ENCODE measurements around the gene EXOSC1. TPM values are rescaled to one million over a fixed set of nuclear protein-coding genes. Genes with fewer than 3 reads are reported as not detected.
A peak's percentile ranks its signal among the peaks of the same experiment; 100 is the strongest.

The EXOSC1 gene
- 10 to 100 TPM; 60.6 to 62.7 TPM for total RNA-seq
- 10 to 100 TPM; 93.3 to 93.7 TPM for polyA plus RNA-seq

DNA sequence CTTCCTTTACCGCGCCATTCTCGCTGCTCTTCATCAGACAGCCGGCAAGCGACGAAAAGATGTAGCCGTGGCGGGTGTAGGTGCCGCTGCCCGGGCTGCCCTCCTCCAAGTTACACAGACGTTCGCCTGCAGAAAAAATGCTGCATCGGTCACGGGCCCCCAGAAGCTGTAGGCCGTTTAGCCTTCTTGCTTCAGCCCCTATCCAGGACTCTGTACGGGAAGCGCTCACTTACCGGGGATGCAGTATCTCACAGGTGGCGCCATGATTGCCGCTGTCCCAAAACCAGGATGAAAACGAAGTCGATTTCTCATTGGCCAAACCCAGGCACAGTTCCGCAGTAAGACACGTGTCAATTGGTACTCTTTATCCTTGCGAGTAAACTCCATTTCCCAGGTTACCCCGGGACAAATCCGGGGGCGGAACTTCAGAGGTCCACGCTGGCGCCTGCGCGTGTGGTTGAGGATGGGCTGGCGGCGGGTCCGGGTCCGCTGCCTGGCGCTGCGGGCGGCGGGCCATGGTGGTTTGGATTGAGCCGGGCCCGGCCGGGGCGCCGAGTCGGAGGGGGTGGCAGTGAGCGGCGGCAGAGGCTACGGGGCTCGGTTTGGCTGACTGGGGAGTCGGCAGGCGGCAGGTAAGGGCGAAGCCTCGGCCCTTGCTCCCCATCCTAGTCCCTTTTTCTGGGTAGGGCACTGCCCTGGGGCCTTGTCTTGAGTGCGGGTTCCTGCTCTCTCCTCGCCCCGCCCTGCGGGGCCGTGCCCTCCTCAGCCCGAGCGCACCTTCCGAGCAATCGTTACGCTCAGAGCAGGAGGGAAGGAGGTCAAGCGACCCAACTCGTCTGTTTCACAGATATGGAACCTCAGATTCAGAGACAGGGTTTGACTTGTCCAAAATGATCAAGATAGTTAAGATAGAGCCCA is at the start of gene EXOSC1, which contains the start of gene ZDHHC16:
Gene EXOSC1 (minus strand): TSS at position 285 of the 918 bp plus-strand sequence. CDS start 21 bp downstream, at position 264.
Gene ZDHHC16 (plus strand): TSS at position 454 of the 918 bp plus-strand sequence. CDS start 5,501 bp downstream, outside the sequence.
- CTCF ChIA-PET (ENCODE audit: partially characterized antibody): interaction anchor here (0.6 to 2.7 kb wide), 4 partner anchors 27 to 108 kb away, joined by 3 to 15 read pairs (median 6); partner anchors contain the start of gene RRP12
- Mint-ChIP-seq H3K4me3 (peak within 1 kb of the TSS; percentile 97 to 100 (median 99)), H3K36me3 (peaks cover 7 to 25% of the 10 kb centered on the region in 2 donors), H3K4me1 (peaks cover 23 to 59% (median 48%) of the 10 kb centered on the region in 4 donors), H3K27me3 (no peaks in the 10 kb centered on the region), H3K9me3 (peaks cover 0 to 3% (median 0%) of the 10 kb centered on the region in 8 donors), H3K27ac (peak within 1 kb of the TSS; percentile 86 to 97 (median 95))
- Histone ChIP-seq H3K27me3 (ENCODE audit: insufficient read depth, low read length) (no peaks in the 10 kb centered on the region), H3K9me3 (ENCODE audit: control insufficient read depth in 1 of 2, low read length in 2 of 2) (no peaks in the 10 kb centered on the region), H3K27ac (ENCODE audit: low read depth, low read length) (peak within 1 kb of the TSS; percentile 80), H3K4me3 (ENCODE audit: low read length in 2 of 2) (peak within 1 kb of the TSS; percentile 79 to 93), H3K36me3 (ENCODE audit: insufficient read depth, low read length) (peaks cover 7% of the 10 kb centered on the region), H3K4me1 (ENCODE audit: insufficient read depth, low read length) (peaks cover 40% of the 10 kb centered on the region)
- peak; percentile 88 to 95 (median 89) for DNase-seq
- intact Hi-C loops (cut with micrococcal nuclease): loop anchor here (1.0 kb wide), 7 partner anchors 20 to 187 kb away; partner anchors contain the start of genes ARHGAP19, MMS19, MORN4 and PGAM1
- POLR2A ChIA-PET (ENCODE audit: partially characterized antibody): interaction anchor here (0.9 to 1.5 kb wide), 6 partner anchors 12 to 113 kb away, joined by 3 to 7 read pairs (median 4); no protein-coding TSS in a partner anchor

DNA sequence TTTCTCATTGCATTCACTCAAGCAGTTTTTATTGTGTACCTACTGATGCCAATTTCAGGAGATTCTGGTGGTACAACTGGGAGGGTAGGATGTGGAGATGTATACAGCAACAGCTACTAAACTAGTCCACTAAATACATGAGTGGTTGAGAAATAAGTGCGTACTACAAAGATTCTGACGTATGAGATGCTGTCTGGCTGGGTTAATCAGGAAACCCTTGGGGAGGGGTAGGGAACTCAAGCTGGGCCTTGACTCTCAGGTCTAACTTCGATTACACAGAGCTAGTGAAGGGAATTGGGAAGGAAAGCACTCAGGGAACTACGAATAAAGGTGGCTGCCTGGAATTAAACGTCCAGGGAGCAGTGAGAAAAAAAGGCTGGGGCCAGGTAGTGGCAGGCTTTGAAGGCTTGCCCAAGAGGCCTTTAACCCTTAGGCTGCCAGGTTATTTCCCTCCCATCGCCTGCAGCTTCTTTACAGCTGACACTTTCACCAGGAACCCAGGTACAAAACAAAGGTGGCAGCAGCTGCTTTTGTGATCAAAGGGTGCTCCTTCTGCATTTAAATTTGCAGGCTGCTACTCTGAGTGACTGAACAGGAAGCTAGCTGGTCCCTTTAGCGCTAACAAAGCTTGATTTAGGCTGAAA is 49.2 kb upstream of the EXOSC1 start:
- Mint-ChIP-seq H3K36me3 (peaks cover 0 to 27% of the 10 kb centered on the region in 2 donors), H3K4me3 (peak overlapping the region in 7 of 8 donors; percentile 47 to 82 (median 61)), H3K4me1 (peaks cover 34 to 59% (median 46%) of the 10 kb centered on the region in 4 donors), H3K27me3 (peaks cover 2% of the 10 kb centered on the region in 2 donors), H3K27ac (peak overlapping the region; percentile 79 to 93 (median 90)), H3K9me3 (no peaks in the 10 kb centered on the region)
- peak; percentile 21 to 62 (median 31) for DNase-seq
- Histone ChIP-seq H3K9me3 (ENCODE audit: control insufficient read depth in 1 of 2, low read length in 2 of 2) (no peaks in the 10 kb centered on the region), H3K36me3 (ENCODE audit: insufficient read depth, low read length) (no peaks in the 10 kb centered on the region), H3K4me3 (ENCODE audit: low read length in 2 of 2) (no peak overlapping the region), H3K27me3 (ENCODE audit: insufficient read depth, low read length) (no peaks in the 10 kb centered on the region), H3K4me1 (ENCODE audit: insufficient read depth, low read length) (peaks cover 60% of the 10 kb centered on the region), H3K27ac (ENCODE audit: low read depth, low read length) (peak overlapping the region; percentile 19)
- intact Hi-C loops (cut with micrococcal nuclease): no loop called here
- ChIA-PET CTCF (ENCODE audit: partially characterized antibody) (interaction anchor here (0.6 to 1.3 kb wide), 3 partner anchors 30 to 211 kb away, joined by 3 to 4 read pairs (median 3); no protein-coding TSS in a partner anchor), POLR2A (ENCODE audit: partially characterized antibody) (interaction anchor here (0.8 kb wide), 1 partner anchor 94 kb away, joined by 3 read pairs; the partner anchor contains the start of gene RRP12)

DNA sequence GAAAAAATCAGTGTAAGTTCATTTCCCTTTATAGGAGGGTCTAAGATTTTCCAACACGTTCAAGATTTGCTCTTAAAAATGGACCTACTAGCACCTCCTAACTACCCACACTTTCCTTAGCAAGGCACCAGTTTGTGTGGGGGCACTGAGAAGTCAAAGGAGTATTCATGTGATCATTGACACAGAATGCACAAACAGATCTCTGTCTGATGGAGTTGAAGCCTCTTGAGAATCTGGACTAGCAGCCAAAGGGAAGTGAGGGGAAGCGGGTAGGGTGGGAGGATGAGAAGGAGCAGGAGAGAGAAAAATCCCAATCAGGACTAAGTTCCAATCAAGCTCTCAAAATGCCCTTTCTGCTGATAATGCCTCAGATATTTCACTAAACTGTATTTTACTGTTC is 48.3 kb upstream of the EXOSC1 start:
- Histone ChIP-seq H3K4me3 (ENCODE audit: low read length in 2 of 2) (no peak overlapping the region), H3K9me3 (ENCODE audit: control insufficient read depth in 1 of 2, low read length in 2 of 2) (no peaks in the 10 kb centered on the region), H3K27me3 (ENCODE audit: insufficient read depth, low read length) (no peaks in the 10 kb centered on the region), H3K4me1 (ENCODE audit: insufficient read depth, low read length) (peaks cover 61% of the 10 kb centered on the region), H3K27ac (ENCODE audit: low read depth, low read length) (peak overlapping the region; percentile 19), H3K36me3 (ENCODE audit: insufficient read depth, low read length) (no peaks in the 10 kb centered on the region)
- H3K36me3 Mint-ChIP-seq: peaks cover 0 to 27% of the 10 kb centered on the region in 2 donors
- intact Hi-C loops (cut with micrococcal nuclease): no loop called here
- no peaks in the 10 kb centered on the region for H3K9me3 Mint-ChIP-seq
- peaks cover 0 to 2% of the 10 kb centered on the region in 2 donors for H3K27me3 Mint-ChIP-seq
- H3K4me3 Mint-ChIP-seq: peak overlapping the region in 2 of 8 donors; percentile 74 to 82
- H3K27ac Mint-ChIP-seq: peak overlapping the region in 6 of 7 donors; percentile 39 to 88 (median 76)
- H3K4me1 Mint-ChIP-seq: peaks cover 37 to 66% (median 49%) of the 10 kb centered on the region in 4 donors
- ChIA-PET CTCF (ENCODE audit: partially characterized antibody) (interaction anchor here (1.3 kb wide), 1 partner anchor 29 kb away, joined by 4 read pairs; no protein-coding TSS in a partner anchor), POLR2A (ENCODE audit: partially characterized antibody) (no interaction called here)
- no peak for DNase-seq

GRCh38 chr10:97490592-97490991 is 44.8 kb upstream of the EXOSC1 start:
- no peaks in the 10 kb centered on the region for H3K9me3 Mint-ChIP-seq
- H3K27me3 Mint-ChIP-seq: no peaks in the 10 kb centered on the region
- peaks cover 0 to 23% of the 10 kb centered on the region in 2 donors for H3K36me3 Mint-ChIP-seq
- Histone ChIP-seq H3K4me1 (ENCODE audit: insufficient read depth, low read length) (peaks cover 46% of the 10 kb centered on the region), H3K36me3 (ENCODE audit: insufficient read depth, low read length) (no peaks in the 10 kb centered on the region), H3K4me3 (ENCODE audit: low read length in 2 of 2) (no peak overlapping the region), H3K27ac (ENCODE audit: low read depth, low read length) (no peak overlapping the region), H3K9me3 (ENCODE audit: control insufficient read depth in 1 of 2, low read length in 2 of 2) (no peaks in the 10 kb centered on the region), H3K27me3 (ENCODE audit: insufficient read depth, low read length) (no peaks in the 10 kb centered on the region)
- no peak overlapping the region for H3K4me3 Mint-ChIP-seq
- POLR2A ChIA-PET (ENCODE audit: partially characterized antibody): interaction anchor here (0.8 kb wide), 1 partner anchor 9 kb away, joined by 3 read pairs; the partner anchor contains the start of gene UBTD1
- peak overlapping the region in 4 of 7 donors; percentile 3 to 81 (median 54) for H3K27ac Mint-ChIP-seq
- peaks cover 36 to 62% (median 46%) of the 10 kb centered on the region in 4 donors for H3K4me1 Mint-ChIP-seq
- DNase-seq: no peak
- CTCF ChIA-PET (ENCODE audit: partially characterized antibody): no interaction called here
- intact Hi-C loops (cut with micrococcal nuclease): no loop called here

GRCh38 chr10:97485647-97486281 is 40.0 kb upstream of the EXOSC1 start:
- POLR2A ChIA-PET (ENCODE audit: partially characterized antibody): no interaction called here
- H3K36me3 Mint-ChIP-seq: peaks cover 13 to 36% of the 10 kb centered on the region in 2 donors
- H3K4me1 Mint-ChIP-seq: peaks cover 21 to 41% (median 31%) of the 10 kb centered on the region in 4 donors
- no peak overlapping the region for H3K4me3 Mint-ChIP-seq
- H3K4me3 ChIP-seq (ENCODE audit: low read length in 2 of 2): no peak overlapping the region
- H3K4me1 ChIP-seq (ENCODE audit: insufficient read depth, low read length): peaks cover 22% of the 10 kb centered on the region
- intact Hi-C loops (cut with micrococcal nuclease): no loop called here
- H3K27ac Mint-ChIP-seq: peak overlapping the region in 2 of 7 donors; percentile 5 to 42
- H3K9me3 Mint-ChIP-seq: no peaks in the 10 kb centered on the region
- no peak overlapping the region for H3K27ac ChIP-seq (ENCODE audit: low read depth, low read length)
- no peak for DNase-seq
- CTCF ChIA-PET (ENCODE audit: partially characterized antibody): no interaction called here
- no peaks in the 10 kb centered on the region for H3K9me3 ChIP-seq (ENCODE audit: control insufficient read depth in 1 of 2, low read length in 2 of 2)
- H3K27me3 Mint-ChIP-seq: no peaks in the 10 kb centered on the region
- peaks cover 19% of the 10 kb centered on the region for H3K36me3 ChIP-seq (ENCODE audit: insufficient read depth, low read length)
- no peaks in the 10 kb centered on the region for H3K27me3 ChIP-seq (ENCODE audit: insufficient read depth, low read length)

DNA sequence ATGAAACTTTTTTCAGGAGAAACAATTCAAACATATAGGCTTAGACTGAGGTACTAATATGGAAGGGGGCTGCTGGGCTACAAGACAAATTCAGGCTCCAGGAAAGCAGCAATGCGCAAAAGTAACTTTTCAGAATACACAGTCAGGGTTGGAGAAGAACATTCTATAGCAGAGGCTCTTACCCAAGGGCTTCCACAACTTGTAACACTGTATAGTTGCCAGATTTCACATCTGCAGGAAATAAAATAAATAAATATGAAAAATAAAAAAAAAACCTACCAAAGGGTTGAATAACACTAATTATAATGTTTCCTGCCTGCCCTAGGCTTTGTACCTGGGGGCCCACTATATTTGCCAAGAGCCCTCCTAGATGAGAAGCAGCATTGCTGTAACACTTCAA is 38.1 kb upstream of the EXOSC1 start:
- H3K4me1 ChIP-seq (ENCODE audit: insufficient read depth, low read length): peaks cover 4% of the 10 kb centered on the region
- H3K4me3 ChIP-seq (ENCODE audit: low read length in 2 of 2): no peak overlapping the region
- H3K27ac Mint-ChIP-seq: peak overlapping the region in 1 of 7 donors; percentile 30
- H3K9me3 Mint-ChIP-seq: no peaks in the 10 kb centered on the region
- H3K27me3 ChIP-seq (ENCODE audit: insufficient read depth, low read length): no peaks in the 10 kb centered on the region
- ChIA-PET CTCF (ENCODE audit: partially characterized antibody) (no interaction called here), POLR2A (ENCODE audit: partially characterized antibody) (no interaction called here)
- H3K27me3 Mint-ChIP-seq: no peaks in the 10 kb centered on the region
- no peak overlapping the region for H3K4me3 Mint-ChIP-seq
- no peaks in the 10 kb centered on the region for H3K9me3 ChIP-seq (ENCODE audit: control insufficient read depth in 1 of 2, low read length in 2 of 2)
- peaks cover 27 to 44% of the 10 kb centered on the region in 2 donors for H3K36me3 Mint-ChIP-seq
- H3K27ac ChIP-seq (ENCODE audit: low read depth, low read length): no peak overlapping the region
- H3K36me3 ChIP-seq (ENCODE audit: insufficient read depth, low read length): peaks cover 36% of the 10 kb centered on the region
- intact Hi-C loops (cut with micrococcal nuclease): no loop called here
- peaks cover 9 to 24% (median 18%) of the 10 kb centered on the region in 4 donors for H3K4me1 Mint-ChIP-seq
- no peak for DNase-seq
